A673 (cell line): ENCODE results near the gene NEMF.

Experiments used
- EZH2 ChIP-seq: fragments of 200-600 bp; sonication (generic); IDR thresholded peaks from 2 replicates; pipeline ENCODE4 v1.6.1; 2017; ENCODE audit warnings: borderline replicate concordance, low read depth, mild to moderate bottlenecking, mixed read lengths, antibody characterized with exemption, low read length; ENCODE audit not compliant: poor library complexity, severe bottlenecking
- TF ChIP-seq, protein P1 (sequence below): fragments of 300-800, 200-600 bp; sonication (generic); conservative IDR thresholded peaks from 2 replicates; pipeline ENCODE4 v1.5.1; 2017; ENCODE audit warnings: low read depth, mild to moderate bottlenecking, antibody characterized with exemption, low read length, moderate library complexity, mixed read lengths

DNA sequence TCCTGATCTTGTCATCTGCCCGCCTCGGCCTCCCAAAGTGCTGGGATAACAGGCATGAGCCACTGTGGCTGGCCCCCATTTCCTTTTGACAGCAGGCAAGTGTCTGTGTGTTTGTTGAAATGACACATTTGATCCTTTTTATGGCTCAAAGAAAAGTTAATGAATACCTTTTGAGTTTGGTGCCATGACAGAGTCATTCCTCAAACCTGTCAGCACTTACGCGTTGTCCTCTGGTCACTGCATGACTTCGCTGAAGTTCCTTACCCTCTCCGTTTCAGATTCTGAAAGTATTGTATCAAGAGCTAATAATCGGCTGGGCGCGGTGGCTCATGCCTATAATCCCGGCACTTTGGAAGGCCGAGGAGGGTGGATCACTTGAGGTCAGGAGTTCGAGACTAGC is 32.4 kb downstream of the NEMF start:
- TF ChIP-seq, protein P1, sequence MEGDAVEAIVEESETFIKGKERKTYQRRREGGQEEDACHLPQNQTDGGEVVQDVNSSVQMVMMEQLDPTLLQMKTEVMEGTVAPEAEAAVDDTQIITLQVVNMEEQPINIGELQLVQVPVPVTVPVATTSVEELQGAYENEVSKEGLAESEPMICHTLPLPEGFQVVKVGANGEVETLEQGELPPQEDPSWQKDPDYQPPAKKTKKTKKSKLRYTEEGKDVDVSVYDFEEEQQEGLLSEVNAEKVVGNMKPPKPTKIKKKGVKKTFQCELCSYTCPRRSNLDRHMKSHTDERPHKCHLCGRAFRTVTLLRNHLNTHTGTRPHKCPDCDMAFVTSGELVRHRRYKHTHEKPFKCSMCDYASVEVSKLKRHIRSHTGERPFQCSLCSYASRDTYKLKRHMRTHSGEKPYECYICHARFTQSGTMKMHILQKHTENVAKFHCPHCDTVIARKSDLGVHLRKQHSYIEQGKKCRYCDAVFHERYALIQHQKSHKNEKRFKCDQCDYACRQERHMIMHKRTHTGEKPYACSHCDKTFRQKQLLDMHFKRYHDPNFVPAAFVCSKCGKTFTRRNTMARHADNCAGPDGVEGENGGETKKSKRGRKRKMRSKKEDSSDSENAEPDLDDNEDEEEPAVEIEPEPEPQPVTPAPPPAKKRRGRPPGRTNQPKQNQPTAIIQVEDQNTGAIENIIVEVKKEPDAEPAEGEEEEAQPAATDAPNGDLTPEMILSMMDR: no peak
- no peak for TF ChIP-seq EZH2
